ENCODE measurements around the gene RXRA. TPM values are rescaled to one million over a fixed set of nuclear protein-coding genes. Genes with fewer than 3 reads are reported as not detected.

The RXRA gene
- total and polyA plus RNA-seq, 9 donors: 19.0 to 44.4 (median 32.0) TPM

- 66% methylated on average over 7 of the region's 8 CpGs for WGBS (ENCODE audit: insufficient coverage)
- Histone ChIP-seq H3K9me3 (replicated peaks; ENCODE audit: control insufficient read depth, low read depth, low read length) (peaks cover 12% of the 10 kb centered on the region), H3K36me3 (ENCODE audit: control insufficient read depth, insufficient read depth, low read length) (no peaks in the 10 kb centered on the region), H3K27me3 (ENCODE audit: control insufficient read depth, insufficient read depth, low read length) (peaks cover 17% of the 10 kb centered on the region), H3K4me3 (ENCODE audit: low read length) (no peak overlapping the region), H3K27ac (ENCODE audit: low read length) (no peak overlapping the region), H3K4me1 (ENCODE audit: control insufficient read depth, insufficient read depth, low read length) (peaks cover 41% of the 10 kb centered on the region)
- DNase-seq: no peak
Observed at GRCh38 chr9:134445000-134445399, 118.7 kb downstream of the RXRA start.

DNA sequence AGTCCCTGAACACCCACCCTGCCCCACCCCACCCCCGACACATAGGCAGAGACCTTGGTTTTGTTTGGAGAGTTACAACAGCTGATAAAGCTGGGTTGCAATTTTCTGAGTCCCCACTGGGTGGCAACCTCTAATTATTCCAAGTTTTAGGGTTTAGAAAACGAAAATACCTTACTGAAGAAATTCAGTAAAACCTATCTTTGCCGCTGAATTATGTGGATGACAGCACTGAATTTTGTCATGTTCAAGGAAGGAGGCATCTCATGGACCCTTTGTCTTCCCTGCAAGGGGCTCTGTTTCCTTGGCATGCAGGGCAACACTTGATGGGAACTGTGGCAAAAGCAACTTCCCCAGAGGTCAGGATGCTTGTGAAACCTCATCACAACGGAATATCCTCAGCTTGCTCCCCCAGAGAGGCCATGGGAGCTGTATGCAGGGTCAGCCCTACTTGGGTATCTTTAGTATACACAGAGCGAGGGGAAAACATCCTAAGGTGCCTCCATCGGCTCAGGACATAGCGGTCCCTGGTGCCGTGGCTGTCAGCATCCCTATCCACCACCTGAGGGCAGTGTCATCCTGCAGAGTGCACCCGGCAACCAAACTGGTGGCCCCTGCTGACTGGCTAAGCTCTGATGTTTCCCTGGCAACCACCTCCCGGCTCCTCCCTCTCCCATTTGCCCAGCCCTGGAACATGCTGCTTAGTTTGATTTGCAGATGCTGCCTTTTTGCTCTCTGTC lies 123.1 kb downstream of the RXRA start:
- Histone ChIP-seq H3K36me3 (ENCODE audit: control insufficient read depth, insufficient read depth, low read length) (no peaks in the 10 kb centered on the region), H3K4me1 (ENCODE audit: control insufficient read depth, insufficient read depth, low read length) (peaks cover 13% of the 10 kb centered on the region), H3K27ac (ENCODE audit: low read length) (peak overlapping the region; percentile 65), H3K27me3 (ENCODE audit: control insufficient read depth, insufficient read depth, low read length) (no peaks in the 10 kb centered on the region), H3K4me3 (ENCODE audit: low read length) (no peak overlapping the region), H3K9me3 (replicated peaks; ENCODE audit: control insufficient read depth, low read depth, low read length) (peaks cover 12% of the 10 kb centered on the region)
- peak; percentile 98 for DNase-seq
- 13% methylated on average over 7 of the region's 10 CpGs for WGBS (ENCODE audit: insufficient coverage)

DNA sequence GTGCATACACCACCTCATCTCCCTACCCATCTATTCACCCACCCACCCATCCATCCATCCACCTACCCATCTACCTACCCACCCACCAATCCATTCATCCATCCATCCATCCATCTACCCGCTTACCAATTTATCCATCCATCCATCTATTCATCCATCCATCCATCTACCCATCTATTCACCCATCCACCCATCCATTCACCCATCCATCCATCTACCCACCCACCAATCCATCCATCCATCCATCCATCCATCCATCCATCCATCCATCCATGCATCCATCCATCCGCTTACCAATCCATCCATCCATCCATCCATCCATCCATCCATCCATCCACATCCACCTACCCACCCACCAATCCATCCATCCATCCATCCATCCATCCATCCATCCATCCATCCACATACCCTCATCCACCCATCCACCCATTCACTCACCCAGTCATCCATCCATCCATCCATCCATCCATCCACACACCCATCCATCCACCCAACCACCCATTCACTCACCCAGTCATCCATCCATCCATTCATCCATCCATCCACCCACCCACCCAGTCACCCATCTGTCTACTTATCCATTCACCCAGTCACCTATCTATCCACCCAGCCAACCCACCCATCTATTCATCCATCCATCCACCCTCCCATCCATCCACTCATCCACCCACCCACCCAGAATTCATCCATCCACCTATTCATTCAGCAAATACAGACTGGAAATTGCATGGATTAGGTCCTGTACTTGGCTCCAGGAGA lies 125.6 kb downstream of the RXRA start:
- no peak for DNase-seq
- Histone ChIP-seq H3K4me3 (ENCODE audit: low read length) (no peak overlapping the region), H3K9me3 (replicated peaks; ENCODE audit: control insufficient read depth, low read depth, low read length) (peaks cover 12% of the 10 kb centered on the region), H3K27me3 (ENCODE audit: control insufficient read depth, insufficient read depth, low read length) (no peaks in the 10 kb centered on the region), H3K27ac (ENCODE audit: low read length) (no peak overlapping the region), H3K36me3 (ENCODE audit: control insufficient read depth, insufficient read depth, low read length) (no peaks in the 10 kb centered on the region), H3K4me1 (ENCODE audit: control insufficient read depth, insufficient read depth, low read length) (peaks cover 39% of the 10 kb centered on the region)
- 100% methylated on average over 1 of the region's 2 CpGs for WGBS (ENCODE audit: insufficient coverage)

DNA sequence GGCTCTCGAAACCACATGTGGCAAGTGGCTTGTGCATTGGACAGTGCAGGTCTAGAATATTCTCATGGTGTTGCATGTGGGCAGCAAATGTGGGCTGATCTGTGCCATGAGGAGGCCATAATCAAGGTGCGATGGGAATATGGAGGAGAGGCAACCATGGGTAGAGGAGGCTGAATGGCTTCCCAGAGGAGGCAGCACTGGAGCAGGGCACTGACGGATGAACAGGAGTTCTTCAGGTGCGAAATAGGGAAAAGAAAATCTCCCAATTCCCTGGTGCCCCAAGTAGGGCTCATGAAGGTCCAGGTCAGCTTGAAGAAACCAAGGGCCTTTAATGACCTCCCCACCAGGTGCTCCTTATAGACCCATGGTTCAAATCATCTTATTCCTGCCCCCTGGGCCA lies 126.5 kb downstream of the RXRA start:
- Histone ChIP-seq H3K9me3 (replicated peaks; ENCODE audit: control insufficient read depth, low read depth, low read length) (peaks cover 12% of the 10 kb centered on the region), H3K4me1 (ENCODE audit: control insufficient read depth, insufficient read depth, low read length) (peaks cover 47% of the 10 kb centered on the region), H3K36me3 (ENCODE audit: control insufficient read depth, insufficient read depth, low read length) (no peaks in the 10 kb centered on the region), H3K27me3 (ENCODE audit: control insufficient read depth, insufficient read depth, low read length) (no peaks in the 10 kb centered on the region), H3K27ac (ENCODE audit: low read length) (no peak overlapping the region), H3K4me3 (ENCODE audit: low read length) (no peak overlapping the region)
- no peak for DNase-seq
- WGBS (ENCODE audit: insufficient coverage): 100% methylated on average over 2 of the region's 4 CpGs

GRCh38 chr9:134453776-134454475 lies 127.7 kb downstream of the RXRA start:
- H3K27me3 ChIP-seq (ENCODE audit: control insufficient read depth, insufficient read depth, low read length): no peaks in the 10 kb centered on the region
- 68% methylated on average over 13 of the region's 23 CpGs for WGBS (ENCODE audit: insufficient coverage)
- no peak for DNase-seq
- peak overlapping the region; percentile 35 for H3K27ac ChIP-seq (ENCODE audit: low read length)
- peaks cover 59% of the 10 kb centered on the region for H3K4me1 ChIP-seq (ENCODE audit: control insufficient read depth, insufficient read depth, low read length)
- no peak overlapping the region for H3K4me3 ChIP-seq (ENCODE audit: low read length)
- H3K36me3 ChIP-seq (ENCODE audit: control insufficient read depth, insufficient read depth, low read length): no peaks in the 10 kb centered on the region
- H3K9me3 ChIP-seq (replicated peaks; ENCODE audit: control insufficient read depth, low read depth, low read length): peaks cover 5% of the 10 kb centered on the region

DNA sequence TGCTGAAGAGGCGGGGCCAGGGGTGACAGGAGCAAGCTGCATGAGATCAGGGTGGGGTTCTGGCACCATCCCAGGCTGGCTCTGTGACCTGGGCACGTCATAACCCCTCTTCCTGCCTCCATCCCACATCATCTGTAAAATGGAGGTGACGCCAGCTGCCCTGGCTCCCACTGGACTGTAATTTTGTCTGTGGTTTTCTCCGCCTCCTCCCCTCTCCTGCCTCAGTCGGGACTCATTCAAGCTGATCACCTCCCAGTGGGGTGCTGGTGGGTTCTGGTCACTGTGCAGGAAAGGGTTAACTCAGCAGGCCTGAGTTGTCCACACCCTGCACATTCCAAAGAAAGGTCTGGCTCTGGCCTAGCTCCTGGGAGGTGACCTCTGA lies 128.2 kb downstream of the RXRA start:
- 75% methylated on average over 1 of the region's 5 CpGs for WGBS (ENCODE audit: insufficient coverage)

DNA sequence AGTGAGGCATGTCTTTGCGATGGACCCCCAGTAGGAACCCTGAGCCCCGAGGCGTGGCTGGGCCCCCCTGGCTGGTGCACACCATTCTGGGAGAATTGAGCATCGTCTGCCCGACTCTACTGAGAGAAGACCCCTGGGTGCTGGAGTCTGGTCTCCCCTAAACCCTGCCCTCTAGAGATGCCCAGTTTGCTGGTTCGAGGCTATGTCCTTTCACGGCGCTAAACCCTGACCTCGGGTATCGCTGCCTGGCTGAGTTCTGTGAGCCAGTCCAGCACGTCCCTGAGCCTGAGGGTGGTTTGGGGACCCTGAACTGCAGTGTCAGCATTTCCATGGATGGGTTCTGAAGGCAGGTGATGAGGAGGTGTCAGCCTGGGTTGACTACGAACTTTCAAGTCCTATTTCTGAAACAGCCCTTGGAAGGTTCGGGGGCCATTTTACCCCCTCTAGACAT lies 128.8 kb downstream of the RXRA start:
- Histone ChIP-seq H3K27ac (ENCODE audit: low read length) (peak overlapping the region; percentile 98), H3K9me3 (replicated peaks; ENCODE audit: control insufficient read depth, low read depth, low read length) (no peaks in the 10 kb centered on the region), H3K27me3 (ENCODE audit: control insufficient read depth, insufficient read depth, low read length) (no peaks in the 10 kb centered on the region), H3K4me1 (ENCODE audit: control insufficient read depth, insufficient read depth, low read length) (peaks cover 64% of the 10 kb centered on the region), H3K36me3 (ENCODE audit: control insufficient read depth, insufficient read depth, low read length) (no peaks in the 10 kb centered on the region), H3K4me3 (ENCODE audit: low read length) (no peak overlapping the region)
- peak; percentile 21 for DNase-seq
- WGBS (ENCODE audit: insufficient coverage): 67% methylated on average over 9 of the region's 13 CpGs

More for the DNA sequence above, 128.2 kb downstream of the RXRA start:
- Histone ChIP-seq H3K4me3 (ENCODE audit: low read length) (no peak overlapping the region), H3K27ac (ENCODE audit: low read length) (peak overlapping the region; percentile 98), H3K27me3 (ENCODE audit: control insufficient read depth, insufficient read depth, low read length) (no peaks in the 10 kb centered on the region), H3K36me3 (ENCODE audit: control insufficient read depth, insufficient read depth, low read length) (no peaks in the 10 kb centered on the region), H3K9me3 (replicated peaks; ENCODE audit: control insufficient read depth, low read depth, low read length) (no peaks in the 10 kb centered on the region), H3K4me1 (ENCODE audit: control insufficient read depth, insufficient read depth, low read length) (peaks cover 63% of the 10 kb centered on the region)
- DNase-seq: no peak

DNA sequence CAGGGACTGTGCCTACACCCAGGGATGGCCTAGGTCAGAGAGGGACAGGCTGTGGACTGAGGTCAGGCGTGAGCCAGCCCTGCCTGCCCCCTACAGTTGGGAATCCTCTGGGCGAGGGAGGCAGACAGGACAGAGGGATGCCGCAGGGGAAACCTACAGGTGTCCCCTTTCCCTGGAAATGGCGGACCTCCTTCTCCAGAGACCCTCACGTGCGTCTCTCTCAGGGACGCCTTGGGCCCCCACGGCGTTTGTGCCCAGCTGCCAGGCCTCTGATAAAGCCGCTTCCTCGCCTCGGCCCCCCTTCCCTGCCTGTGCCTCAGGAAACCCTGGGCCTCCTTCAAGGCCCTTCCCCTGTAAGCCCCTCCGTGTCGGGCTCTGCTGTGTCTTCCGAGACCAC lies 129.3 kb downstream of the RXRA start:
- no peaks in the 10 kb centered on the region for H3K27me3 ChIP-seq (ENCODE audit: control insufficient read depth, insufficient read depth, low read length)
- 48% methylated on average over 15 of the region's 15 CpGs for WGBS (ENCODE audit: insufficient coverage)
- no peak for DNase-seq
- H3K27ac ChIP-seq (ENCODE audit: low read length): peak overlapping the region; percentile 98
- H3K4me3 ChIP-seq (ENCODE audit: low read length): peak overlapping the region; percentile 21
- H3K9me3 ChIP-seq (replicated peaks; ENCODE audit: control insufficient read depth, low read depth, low read length): no peaks in the 10 kb centered on the region
- no peaks in the 10 kb centered on the region for H3K36me3 ChIP-seq (ENCODE audit: control insufficient read depth, insufficient read depth, low read length)
- H3K4me1 ChIP-seq (ENCODE audit: control insufficient read depth, insufficient read depth, low read length): peaks cover 67% of the 10 kb centered on the region

DNA sequence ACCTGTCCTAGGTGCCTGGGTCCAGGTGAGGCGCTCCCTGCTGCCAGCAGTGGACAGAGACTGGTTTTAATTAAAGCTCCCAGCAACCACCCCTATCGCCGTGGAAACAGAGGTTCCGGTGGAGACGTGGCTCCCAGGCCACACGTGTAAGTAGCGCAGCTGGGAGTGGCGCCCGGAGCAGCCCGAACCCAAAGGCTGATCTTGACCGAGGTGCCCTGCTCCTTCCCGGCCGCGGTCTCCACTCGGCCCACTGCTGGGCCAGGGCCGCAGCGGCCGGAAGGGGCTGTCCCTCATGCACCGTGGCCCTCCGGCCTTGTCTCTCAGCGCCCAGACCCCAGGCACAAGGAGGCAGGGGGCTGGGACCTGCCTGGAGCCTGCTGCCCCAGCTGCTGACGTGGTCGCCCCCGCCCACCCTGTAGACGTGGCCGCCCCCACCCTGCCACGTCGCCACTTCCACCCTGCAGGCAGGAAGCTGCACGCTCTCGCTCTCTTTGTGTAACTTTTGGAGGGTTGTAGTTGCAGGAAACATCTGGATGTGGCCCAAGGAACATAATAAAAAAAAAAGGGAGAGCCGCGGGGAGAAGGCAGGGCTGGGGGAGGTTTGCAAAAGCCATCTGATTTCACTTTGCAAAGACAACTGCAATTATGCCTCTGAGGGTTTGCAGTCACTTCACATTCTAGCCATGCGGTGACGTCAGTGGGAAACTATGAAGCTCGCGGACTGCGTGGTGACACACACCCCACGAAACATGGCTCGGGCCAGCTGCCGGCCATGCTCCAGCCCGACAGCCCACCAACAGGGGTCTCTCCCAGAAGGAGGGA lies 129.9 kb downstream of the RXRA start:
- 4% methylated on average over 30 of the region's 41 CpGs for WGBS (ENCODE audit: insufficient coverage)
- Histone ChIP-seq H3K27ac (ENCODE audit: low read length) (peak overlapping the region; percentile 98), H3K4me3 (ENCODE audit: low read length) (peak overlapping the region; percentile 21), H3K27me3 (ENCODE audit: control insufficient read depth, insufficient read depth, low read length) (no peaks in the 10 kb centered on the region), H3K9me3 (replicated peaks; ENCODE audit: control insufficient read depth, low read depth, low read length) (peaks cover under 1% of the 10 kb centered on the region), H3K4me1 (ENCODE audit: control insufficient read depth, insufficient read depth, low read length) (peaks cover 67% of the 10 kb centered on the region), H3K36me3 (ENCODE audit: control insufficient read depth, insufficient read depth, low read length) (no peaks in the 10 kb centered on the region)
- peak; percentile 99 for DNase-seq
